Hepatocyte (in vitro differentiated cells): ENCODE results near the gene SPSB1.

ENCODE experiments used
- CTCF ChIP-seq: fragments of 200-600 bp; sonication (generic); IDR thresholded peaks from 2 replicates; pipeline ENCODE4 v1.5.1; 2016; ENCODE audit warnings: antibody characterized with exemption, mild to moderate bottlenecking; ENCODE audit not compliant: poor library complexity
- EZH2 ChIP-seq: fragments of 200-600 bp; sonication (generic); IDR thresholded peaks from 2 replicates; pipeline ENCODE4 v1.6.1; 2016; ENCODE audit warnings: antibody characterized with exemption, mild to moderate bottlenecking, borderline replicate concordance
- EZH2phosphoT487 ChIP-seq: fragments of 200-600 bp; sonication (generic); IDR thresholded peaks from one replicate; pipeline ENCODE4 v1.6.1; 2018; ENCODE audit warnings: antibody characterized with exemption, mild to moderate bottlenecking, low read depth, moderate library complexity; ENCODE audit not compliant: unreplicated experiment, severe bottlenecking

GRCh38 chr1:9388335-9389180 is 95.9 kb downstream of the SPSB1 start:
- no peak for TF ChIP-seq CTCF
- no peak for TF ChIP-seq EZH2
- TF ChIP-seq EZH2phosphoT487, result no peak
